HL-60 (cell line): ENCODE results near the gene GALNT6.

Experiments
- DNase-seq, 2 experiments: peaks; one replicate each; pipeline ENCODE4 v3.0.0-alpha.2; 2010 to 2020; ENCODE audit warnings: low read depth in 1 of 2, low spot score in 1 of 2
- H3K27ac ChIP-seq: fragments of 250-450 bp; sonication (Bioruptor Pico); replicated peaks from 2 replicates; pipeline ENCODE4 v1.5.1; 2020; ENCODE audit warnings: mild to moderate bottlenecking, moderate library complexity
- H3K27me3 ChIP-seq: fragments of 250-450 bp; sonication (Bioruptor Pico); 2 replicates; pipeline ENCODE4 v1.5.1; 2021; ENCODE audit warnings: mild to moderate bottlenecking, moderate library complexity; ENCODE audit not compliant: insufficient read depth, poor library complexity, severe bottlenecking
- H3K4me3 ChIP-seq: replicated peaks from 2 replicates; pipeline ENCODE4 v1.5.1; 2011; ENCODE audit warnings: mild to moderate bottlenecking, control low read depth, low read length; ENCODE audit not compliant: insufficient read depth
- CTCF ChIP-seq: IDR thresholded peaks from one replicate; pipeline ENCODE4 v1.5.1; 2011; ENCODE audit warnings: low read length, control low read depth, inconsistent platforms; ENCODE audit not compliant: insufficient read depth
- GABPA ChIP-seq: IDR thresholded peaks from 2 replicates; pipeline ENCODE4 v1.6.1; 2012; ENCODE audit warnings: low read depth
- POLR2AphosphoS5 ChIP-seq: IDR thresholded peaks from 2 replicates; pipeline ENCODE4 v1.6.1; 2012; ENCODE audit warnings: low read depth
- REST ChIP-seq: IDR thresholded peaks from 2 replicates; pipeline ENCODE4 v1.6.1; 2012; ENCODE audit warnings: low read depth; ENCODE audit not compliant: insufficient replicate concordance
- SPI1 ChIP-seq: IDR thresholded peaks from 2 replicates; pipeline ENCODE4 v1.6.1; 2012; ENCODE audit warnings: low read depth, mild to moderate bottlenecking, borderline replicate concordance

GALNT6 gene

GRCh38 chr12:51428256-51428655 lies 37.0 kb upstream of the GALNT6 start:
- DNase-seq, result no peak
- TF ChIP-seq GABPA, result no peak
- TF ChIP-seq SPI1, result no peak
- no peak for TF ChIP-seq REST
- no peak for TF ChIP-seq CTCF
- TF ChIP-seq POLR2AphosphoS5, result no peak
- peaks cover 23% of the 10 kb centered on the region for H3K27me3 ChIP-seq
- no peak overlapping the region for H3K4me3 ChIP-seq
- no peak overlapping the region for H3K27ac ChIP-seq

GRCh38 chr12:51424662-51425539 lies 33.7 kb upstream of the GALNT6 start, which contains the start of gene SLC4A8:
Gene SLC4A8 (plus strand): TSS chr12:51424831. CDS start chr12:51424988, 157 bp downstream.
- peaks cover 31% of the 10 kb centered on the region for H3K27me3 ChIP-seq
- peak within 1 kb of the TSS; percentile 30 for H3K4me3 ChIP-seq
- no peak within 1 kb of the TSS for H3K27ac ChIP-seq
- no peak for TF ChIP-seq GABPA
- TF ChIP-seq POLR2AphosphoS5, result no peak
- TF ChIP-seq SPI1, result no peak
- no peak for TF ChIP-seq CTCF
- TF ChIP-seq REST, result no peak
- DNase-seq, result peak in 1 of 2 experiments; percentile 43

GRCh38 chr12:51424094-51424661 lies 33.0 kb upstream of the GALNT6 start:
- H3K4me3 ChIP-seq, result no peak overlapping the region
- TF ChIP-seq CTCF, result no peak
- no peak for TF ChIP-seq REST
- no peak for TF ChIP-seq POLR2AphosphoS5
- TF ChIP-seq GABPA, result no peak
- TF ChIP-seq SPI1, result no peak
- no peak for DNase-seq
- H3K27ac ChIP-seq, result no peak overlapping the region
- H3K27me3 ChIP-seq, result peaks cover 31% of the 10 kb centered on the region
